Fibroblast of skin of abdomen (primary cell): ENCODE results near the gene INPP5B. TPM values are rescaled to one million over a fixed set of nuclear protein-coding genes. Genes with fewer than 3 reads are reported as not detected.
"Not testable (repeated sequence)": the region's sequence is repeated elsewhere in the genome, so short reads cannot be mapped to it uniquely, and the experiment has no call there.

ENCODE experiments used
- DNase-seq: peaks from one replicate; pipeline ENCODE4 v3.0.0-alpha.2; 2013
- polyA plus RNA-seq, 2 experiments: library from polyadenylated mRNA; unstranded; fragments of 120-200 nt; gene quantifications; one replicate each; pipeline ENCODE4 v1.2.1, GENCODE V29; 2013; ENCODE audit not compliant: insufficient read length in 2 of 2

Gene INPP5B
- polyA plus RNA-seq (2013, experiment 1 of 2; ENCODE audit: insufficient read length), result 18.9 TPM
- polyA plus RNA-seq (2013, experiment 2 of 2; ENCODE audit: insufficient read length), result 18.7 TPM

GRCh38 chr1:37946703-37947360 lies at the start of gene INPP5B:
TSS of gene INPP5B (minus strand) at chr1:37947053. CDS start at chr1:37946308, 745 bp downstream.
- peak; percentile 91 for DNase-seq

DNA sequence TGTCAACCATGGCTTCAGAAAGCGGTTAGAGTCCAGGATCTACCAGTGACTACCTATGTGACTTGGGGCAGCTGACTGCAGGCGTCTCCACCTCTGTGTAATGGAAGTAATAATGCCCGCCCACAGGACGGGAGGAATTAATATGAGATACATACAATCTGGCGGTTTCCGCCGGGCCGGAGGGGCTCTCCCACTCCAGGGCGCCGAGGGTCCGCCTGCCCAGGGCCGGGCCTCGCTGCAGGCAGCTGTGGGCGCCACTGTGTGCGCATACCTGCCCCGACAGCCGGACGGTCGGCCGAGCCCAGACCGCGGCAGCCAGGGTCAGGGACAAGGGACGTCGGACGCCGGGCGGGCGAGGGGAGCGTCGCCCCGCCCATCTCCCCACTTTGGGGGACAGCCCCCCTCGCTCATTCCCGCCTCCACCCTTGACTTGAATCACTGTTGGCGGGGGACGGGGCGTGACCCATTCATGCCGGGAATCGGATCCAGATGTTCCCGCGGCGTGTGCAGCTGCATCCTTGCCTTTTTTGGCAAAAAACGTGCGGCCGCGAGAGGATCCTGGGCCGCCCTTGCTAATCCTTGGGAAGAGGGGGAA lies 49.0 kb upstream of the INPP5B start:
- peak; percentile 98 for DNase-seq

DNA sequence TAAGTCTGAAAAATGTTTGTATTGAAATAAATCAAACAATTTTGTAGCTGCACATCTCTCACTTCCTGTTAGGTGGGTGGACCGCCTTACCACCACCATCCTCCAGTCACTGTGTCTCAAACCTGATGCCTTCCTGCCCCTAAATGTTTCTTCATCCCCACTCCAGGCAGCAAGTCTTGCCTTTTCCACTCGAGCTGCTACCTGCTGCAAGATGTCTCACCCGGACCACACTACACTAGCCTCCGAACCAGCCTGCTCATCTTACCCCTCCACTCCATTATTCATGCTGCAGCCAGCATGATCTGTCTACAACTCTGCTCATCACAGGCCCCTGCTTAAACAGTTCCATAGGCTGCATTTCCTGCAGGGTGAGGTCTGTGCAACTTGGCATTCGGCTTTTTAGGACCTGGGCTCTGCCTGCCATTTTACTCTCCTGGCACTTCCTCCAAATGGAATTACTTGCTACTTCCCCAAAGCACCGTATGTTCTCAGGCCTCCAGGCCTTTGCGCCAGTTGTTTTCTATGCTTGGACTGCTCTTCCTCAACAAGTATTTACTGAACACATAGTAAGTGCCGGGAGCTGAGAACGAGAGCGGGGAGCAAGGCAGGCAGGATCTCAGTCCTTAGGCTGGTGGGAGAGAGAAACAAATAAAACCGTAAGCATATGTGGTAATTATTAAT lies 48.2 kb upstream of the INPP5B start:
- peak; percentile 12 for DNase-seq

GRCh38 chr1:37989361-37989930 lies 42.6 kb upstream of the INPP5B start:
- peak; percentile 21 for DNase-seq

GRCh38 chr1:37987679-37988078 lies 40.8 kb upstream of the INPP5B start:
- no peak for DNase-seq

DNA sequence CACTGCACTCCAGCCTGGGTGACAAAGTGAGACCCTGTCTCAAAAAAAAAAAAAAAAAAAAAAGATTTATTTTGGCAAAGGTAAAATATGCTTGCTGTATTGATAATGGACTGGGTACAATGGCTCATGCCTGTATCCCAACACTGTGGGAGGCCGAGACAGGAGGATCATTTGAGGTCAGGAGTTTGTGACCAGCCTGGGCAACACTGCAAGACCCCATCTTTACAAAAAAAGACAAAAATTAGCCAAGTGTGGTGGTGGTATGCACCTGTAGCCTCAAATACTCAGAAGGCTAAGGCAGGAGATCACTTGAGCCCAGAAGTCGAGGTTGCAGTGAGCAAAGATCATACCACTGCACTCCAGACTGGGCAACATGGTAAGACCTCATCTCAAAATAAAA lies 36.7 kb upstream of the INPP5B start:
- DNase-seq, result no peak

DNA sequence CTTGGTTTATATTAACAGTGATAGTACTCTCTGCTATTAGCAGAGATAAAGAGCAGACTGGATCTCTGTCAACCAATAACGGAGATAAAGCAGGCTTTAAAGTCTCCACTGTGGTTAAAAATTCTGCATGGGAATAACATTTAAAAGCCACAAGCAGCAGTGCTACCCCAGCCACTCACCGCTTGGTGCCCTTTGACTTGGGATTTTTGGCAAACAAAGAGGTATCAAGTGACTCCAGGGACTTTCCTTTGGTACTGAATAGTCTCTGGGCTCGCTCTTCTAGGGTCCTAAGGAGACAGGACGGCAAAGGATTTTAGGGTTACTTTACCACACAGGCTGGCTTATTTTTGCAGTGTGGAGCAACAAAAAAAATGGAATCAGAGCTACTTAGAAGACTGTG lies 31.7 kb upstream of the INPP5B start:
- no peak for DNase-seq

- peak; percentile 58 for DNase-seq
Measured at GRCh38 chr1:37975083-37975482, 28.2 kb upstream of the INPP5B start.

- no peak for DNase-seq
Measured at GRCh38 chr1:37974567-37974966, 27.7 kb upstream of the INPP5B start.

- not testable (repeated sequence) for DNase-seq
Measured at GRCh38 chr1:37973684-37974083, 26.8 kb upstream of the INPP5B start.

DNA sequence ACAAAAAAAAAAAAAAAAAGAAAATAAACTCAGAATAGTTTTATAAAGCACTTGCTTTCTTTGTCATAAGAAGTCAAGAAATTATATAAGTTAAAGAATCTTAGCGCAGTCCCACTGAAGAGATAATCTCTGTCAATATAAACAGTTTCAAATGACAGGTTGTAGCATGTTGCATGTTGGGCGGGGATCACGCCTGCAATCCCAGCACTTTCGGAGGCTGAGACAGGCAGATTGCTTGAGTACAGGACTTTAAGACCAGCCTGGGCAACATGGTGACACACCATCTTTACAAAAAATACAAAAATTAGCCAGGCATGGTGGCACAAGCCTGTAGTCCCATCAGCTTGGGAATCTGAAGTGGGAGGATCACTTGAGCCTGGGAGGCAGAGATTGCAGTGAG lies 18.4 kb upstream of the INPP5B start:
- no peak for DNase-seq

DNA sequence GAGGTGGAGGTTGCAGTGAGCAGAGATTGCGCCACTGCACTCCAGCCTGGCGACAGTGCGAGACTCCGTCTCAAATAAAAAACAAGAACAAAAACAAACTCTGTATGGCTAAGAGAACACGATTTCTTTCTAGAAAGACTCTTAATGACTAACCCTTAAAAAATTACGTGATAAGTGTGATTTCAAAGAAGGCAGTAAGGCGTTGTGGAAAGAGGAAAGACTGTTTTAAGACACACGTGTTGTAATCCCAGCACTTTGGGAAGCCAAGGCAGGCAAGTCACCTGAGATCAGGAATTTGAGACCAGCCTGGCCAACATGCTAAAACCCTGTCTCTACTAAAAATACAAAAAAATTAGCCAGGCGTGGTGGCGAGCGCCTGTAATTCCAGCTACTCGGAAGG lies 17.3 kb upstream of the INPP5B start:
- DNase-seq, result not testable (repeated sequence)

DNA sequence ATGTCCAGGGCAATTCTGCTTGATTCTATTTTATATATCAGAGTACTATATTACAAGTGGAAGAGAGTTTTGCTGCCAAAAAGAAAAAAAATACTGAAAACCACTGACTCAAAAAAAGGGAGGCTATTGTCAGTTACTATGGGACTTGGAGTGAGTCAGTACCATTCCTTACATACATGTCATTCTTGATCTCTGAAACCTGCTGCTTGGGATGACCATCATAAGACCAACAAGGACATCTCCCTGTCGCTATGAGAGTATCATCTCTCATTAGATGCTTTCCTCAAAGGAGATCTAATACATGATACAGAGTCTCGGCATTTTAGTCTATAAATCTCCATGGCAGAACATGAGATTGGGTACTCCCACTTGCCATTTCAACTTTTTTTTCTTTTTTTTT lies 11.8 kb upstream of the INPP5B start:
- peak; percentile 94 for DNase-seq

- no peak for DNase-seq
Measured at GRCh38 chr1:37955685-37956084, 8.8 kb upstream of the INPP5B start.

DNA sequence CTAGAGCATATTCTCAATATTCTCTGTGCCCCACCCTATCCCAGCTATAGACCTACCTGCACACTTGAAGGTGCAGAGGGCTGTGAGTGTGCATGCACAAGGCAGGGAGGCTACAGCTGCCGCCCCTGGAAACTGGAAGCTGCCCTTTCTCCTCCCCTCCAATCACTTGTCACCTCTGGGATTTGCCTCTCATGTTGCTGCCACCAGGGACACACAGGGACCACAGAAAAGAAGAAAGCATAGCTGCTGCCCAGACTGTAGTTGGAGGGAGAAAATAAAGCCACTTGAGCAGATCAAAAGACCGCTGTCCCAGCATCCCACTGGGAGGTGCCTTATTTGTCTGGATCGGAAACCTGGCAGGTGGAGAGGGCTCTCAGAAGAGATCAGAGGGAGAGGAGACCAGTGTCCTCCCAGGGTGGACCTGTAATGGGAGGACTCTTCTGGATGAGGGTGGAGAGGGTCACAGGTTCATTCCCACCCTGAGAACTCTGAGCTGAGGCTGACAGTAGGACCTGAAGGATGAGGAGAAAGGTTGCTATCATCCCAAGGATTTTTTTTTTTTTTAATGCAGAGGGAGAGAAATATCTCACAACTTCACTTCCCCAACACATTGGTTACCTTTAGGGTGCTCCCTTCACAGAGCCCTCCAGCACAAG lies 7.6 kb upstream of the INPP5B start:
- no peak for DNase-seq

DNA sequence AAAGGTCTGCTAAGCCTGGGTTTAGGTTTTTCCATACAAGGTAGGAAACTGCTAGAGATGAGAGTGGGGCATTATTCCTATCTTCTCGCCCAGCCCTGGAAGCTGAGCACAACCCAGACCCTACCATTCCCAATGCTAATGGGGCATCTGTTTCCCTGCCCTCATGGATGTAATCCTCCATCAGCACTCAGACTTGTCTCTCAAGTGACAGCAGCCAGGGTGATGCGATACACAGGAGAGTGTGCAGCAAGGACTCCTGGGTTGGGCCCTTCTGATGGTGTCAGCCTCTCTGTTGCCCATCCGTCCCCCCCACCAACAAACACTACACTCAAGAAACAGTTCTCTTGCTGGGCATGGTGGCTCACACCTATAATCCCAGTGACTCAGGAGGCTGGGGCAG lies 5.9 kb upstream of the INPP5B start:
- no peak for DNase-seq

DNA sequence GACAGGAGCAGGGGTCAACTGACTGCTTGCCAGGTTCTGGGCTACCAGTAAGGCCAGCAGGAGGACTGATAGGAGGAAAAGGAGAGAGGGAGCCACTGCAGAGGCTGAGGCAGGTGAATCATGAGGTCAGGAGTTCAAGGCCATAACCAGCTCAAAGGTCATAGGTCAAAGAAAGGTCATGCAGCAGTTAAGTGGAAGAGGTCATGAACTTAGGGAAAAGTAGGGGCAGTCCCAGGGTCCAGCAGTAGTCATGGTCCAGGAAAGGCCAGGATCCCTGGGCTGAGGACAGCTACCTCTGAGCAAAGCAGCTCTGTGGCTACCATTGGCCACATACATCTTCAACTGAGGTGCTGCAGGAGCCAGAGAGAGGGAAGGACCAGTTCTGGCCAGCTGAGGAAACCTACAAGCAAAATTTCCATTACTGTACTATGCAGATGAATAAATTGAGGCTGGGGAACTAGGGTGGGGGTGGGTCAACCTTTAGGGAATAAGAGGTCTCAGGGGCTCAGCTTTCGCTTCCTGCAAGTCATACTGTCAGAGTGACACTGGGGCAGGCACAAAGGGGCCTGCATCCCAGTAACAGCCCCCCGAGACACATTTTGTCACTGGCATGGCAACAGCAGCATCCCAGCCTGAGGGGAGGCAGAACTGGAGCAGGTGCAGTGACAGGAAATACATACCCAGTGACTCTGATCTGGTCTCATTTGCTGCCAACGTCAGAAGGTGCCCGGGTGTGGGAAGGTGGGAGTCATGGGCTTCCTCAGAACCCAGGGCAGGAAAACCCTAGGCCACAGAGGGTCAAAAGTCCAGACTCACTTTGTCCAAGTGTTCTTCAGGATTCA lies 5.2 kb upstream of the INPP5B start:
- no peak for DNase-seq

GRCh38 chr1:37951041-37951782 lies 4.4 kb upstream of the INPP5B start:
- DNase-seq, result no peak

- no peak for DNase-seq
Measured at GRCh38 chr1:37949524-37950152, 2.8 kb upstream of the INPP5B start.

GRCh38 chr1:37948841-37949240 lies 2.0 kb upstream of the INPP5B start:
- no peak for DNase-seq

DNA sequence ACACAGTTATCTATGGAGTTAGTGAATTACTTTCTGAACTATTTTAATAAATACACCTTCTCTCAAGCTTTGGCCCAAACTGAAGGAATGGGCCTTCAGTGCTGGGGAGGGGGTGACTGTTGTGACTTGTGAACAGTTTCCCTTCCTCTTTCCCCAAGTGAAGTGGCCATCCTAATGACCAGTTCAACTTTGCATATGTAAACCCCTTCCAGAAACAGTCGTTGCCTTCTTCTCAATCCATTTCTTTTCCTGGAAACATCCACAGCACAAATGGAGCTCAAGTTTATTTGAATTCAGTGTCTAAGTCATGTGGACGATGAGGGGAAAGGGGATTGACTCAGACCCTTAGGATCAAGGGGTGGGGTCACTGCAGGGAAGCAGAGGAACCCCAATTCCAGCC lies 1.3 kb upstream of the INPP5B start:
- DNase-seq, result no peak
